Tibial nerve (tissue), 4 donors: ENCODE measurements around the gene ELMO1. TPM values are rescaled to one million over a fixed set of nuclear protein-coding genes. Genes with fewer than 3 reads are reported as not detected.

ENCODE experiments used
- DNase-seq, 2 donors: peaks; one replicate each; pipeline ENCODE4 v3.0.0-alpha.2; 2019; ENCODE audit warnings: low spot score in 2 of 2
- H3K27ac ChIP-seq, 4 donors: fragments of 200-600 bp; sonication (generic) in 3 of 4; one replicate each; pipeline ENCODE4 v1.5.1; 2017 to 2019; ENCODE audit warnings: mild to moderate bottlenecking in 1 of 4
- H3K27me3 ChIP-seq, 2 donors: fragments of 200-600 bp; sonication (generic) in 1 of 2; one replicate each; pipeline versions ENCODE4 v1.5.1 to v1.6.0; 2017 to 2019
- H3K36me3 ChIP-seq, 3 donors: fragments of 200-600 bp; sonication (generic); one replicate each; pipeline ENCODE4 v1.5.1; 2018 to 2019
- H3K4me1 ChIP-seq, 4 donors: fragments of 200-600 bp; sonication (generic) in 3 of 4; one replicate each; pipeline ENCODE4 v1.5.1; 2017 to 2019
- H3K4me3 ChIP-seq, 4 donors: fragments of 200-600 bp; sonication (generic) in 3 of 4; one replicate each; pipeline ENCODE4 v1.5.1; 2017 to 2019; ENCODE audit warnings: mild to moderate bottlenecking in 1 of 4, moderate library complexity in 1 of 4
- H3K9me3 ChIP-seq, 4 donors: fragments of 200-600 bp; sonication (generic) in 3 of 4; one replicate each; pipeline ENCODE4 v1.5.1; 2017 to 2019
- EP300 ChIP-seq, 2 donors: sonication (generic); formaldehyde crosslinking; IDR thresholded peaks; one replicate each; pipeline ENCODE4 v1.6.1; 2017; ENCODE audit warnings: antibody characterized with exemption in 2 of 2, mild to moderate bottlenecking in 1 of 2
- POLR2A ChIP-seq, 2 donors: fragments of 450-650 bp; IDR thresholded peaks; one replicate each; pipeline ENCODE4 v1.6.1; 2017; ENCODE audit warnings: antibody characterized with exemption in 2 of 2, mild to moderate bottlenecking in 2 of 2, moderate library complexity in 2 of 2
- WGBS, 2 donors: methylation state at CpG; one replicate each; pipeline ENCODE4 v1.1.5; 2018; 5-methylcytosine and 5-hydroxymethylcytosine counted together
- total RNA-seq, 4 donors: library from RNA; depleted of rRNA; stranded (reverse); fragments of >200 nt; gene quantifications; one replicate each; pipeline ENCODE4 v1.1.0, GENCODE V29; 2016
- TF ChIP-seq, protein P1 (sequence below), 5 experiments: fragments of 200-600 bp in 3 of 5; fragments of 450-650 bp in 2 of 5; sonication (generic) in 3 of 5; IDR thresholded peaks; one replicate each; pipeline ENCODE4 v1.5.1; 2016 to 2019; ENCODE audit warnings: antibody characterized with exemption in 5 of 5, mild to moderate bottlenecking in 3 of 5, moderate library complexity in 2 of 5

The ELMO1 gene
- total RNA-seq, 4 donors from 2014 or later, result 196 to 328 (median 268) TPM

DNA sequence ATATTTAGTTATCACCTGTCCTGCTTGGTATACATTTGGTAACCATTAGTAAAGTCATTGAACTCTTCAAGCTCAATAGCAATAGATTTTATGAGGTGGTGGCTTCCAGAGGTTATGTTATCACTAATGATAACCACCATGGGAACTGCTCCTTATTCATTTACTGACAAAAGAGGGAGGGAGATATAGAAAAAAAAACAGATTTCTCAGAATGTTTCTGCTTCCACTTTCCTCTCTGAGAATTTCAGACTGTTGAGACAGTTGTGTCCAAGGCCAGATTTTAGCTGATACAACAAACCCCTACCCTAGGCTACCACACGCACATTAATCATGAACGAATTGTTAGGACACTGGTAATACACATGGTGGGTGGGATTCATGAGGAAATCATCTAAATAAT is 570.4 kb downstream of the ELMO1 start:
- WGBS, 2 donors, result 68 to 73% methylated on average over 2 of the region's 2 CpGs
- no peak for DNase-seq
- Histone ChIP-seq H3K27me3 (no peaks in the 10 kb centered on the region), H3K9me3 (no peaks in the 10 kb centered on the region), H3K36me3 (peaks cover 0 to 65% (median 0%) of the 10 kb centered on the region in 3 donors), H3K4me3 (no peak overlapping the region), H3K27ac (no peak overlapping the region), H3K4me1 (no peaks in the 10 kb centered on the region)
- TF ChIP-seq POLR2A (IDR thresholded peaks at IDR 0.05) (no peak), EP300 (IDR thresholded peaks at IDR 0.05) (no peak)
- TF ChIP-seq, protein P1, sequence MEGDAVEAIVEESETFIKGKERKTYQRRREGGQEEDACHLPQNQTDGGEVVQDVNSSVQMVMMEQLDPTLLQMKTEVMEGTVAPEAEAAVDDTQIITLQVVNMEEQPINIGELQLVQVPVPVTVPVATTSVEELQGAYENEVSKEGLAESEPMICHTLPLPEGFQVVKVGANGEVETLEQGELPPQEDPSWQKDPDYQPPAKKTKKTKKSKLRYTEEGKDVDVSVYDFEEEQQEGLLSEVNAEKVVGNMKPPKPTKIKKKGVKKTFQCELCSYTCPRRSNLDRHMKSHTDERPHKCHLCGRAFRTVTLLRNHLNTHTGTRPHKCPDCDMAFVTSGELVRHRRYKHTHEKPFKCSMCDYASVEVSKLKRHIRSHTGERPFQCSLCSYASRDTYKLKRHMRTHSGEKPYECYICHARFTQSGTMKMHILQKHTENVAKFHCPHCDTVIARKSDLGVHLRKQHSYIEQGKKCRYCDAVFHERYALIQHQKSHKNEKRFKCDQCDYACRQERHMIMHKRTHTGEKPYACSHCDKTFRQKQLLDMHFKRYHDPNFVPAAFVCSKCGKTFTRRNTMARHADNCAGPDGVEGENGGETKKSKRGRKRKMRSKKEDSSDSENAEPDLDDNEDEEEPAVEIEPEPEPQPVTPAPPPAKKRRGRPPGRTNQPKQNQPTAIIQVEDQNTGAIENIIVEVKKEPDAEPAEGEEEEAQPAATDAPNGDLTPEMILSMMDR (IDR thresholded peaks at IDR 0.05), result no peak

DNA sequence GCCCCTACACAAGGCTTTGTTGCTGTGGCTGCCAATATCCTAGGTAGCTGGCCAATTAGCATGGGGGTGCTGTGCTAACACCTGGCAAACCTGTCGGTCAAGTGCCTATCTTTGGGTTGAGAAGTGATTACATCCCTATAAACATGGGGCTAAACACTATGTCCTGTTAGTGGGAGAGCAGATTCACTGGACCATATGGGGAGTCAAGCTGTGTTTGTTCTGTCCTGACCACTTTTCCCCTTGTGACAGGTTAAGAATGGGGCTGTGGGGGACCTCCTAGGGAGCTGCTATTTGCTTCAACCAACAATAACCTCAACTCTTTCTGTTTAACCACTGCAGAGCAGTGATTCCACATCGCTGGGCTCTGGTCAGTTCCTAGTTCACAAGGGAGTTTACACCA is 572.9 kb downstream of the ELMO1 start:
- no peaks in the 10 kb centered on the region for H3K4me1 ChIP-seq
- 51% methylated on average over 2 of the region's 2 CpGs for WGBS, 2 donors
- DNase-seq, result no peak
- H3K4me3 ChIP-seq, result no peak overlapping the region
- TF ChIP-seq, protein P1 (IDR thresholded peaks at IDR 0.05), result no peak
- TF ChIP-seq EP300 (IDR thresholded peaks at IDR 0.05), result no peak
- TF ChIP-seq POLR2A (IDR thresholded peaks at IDR 0.05), result no peak
- no peak overlapping the region for H3K27ac ChIP-seq
- H3K36me3 ChIP-seq, result peaks cover 0 to 79% (median 0%) of the 10 kb centered on the region in 3 donors
- H3K9me3 ChIP-seq, result no peaks in the 10 kb centered on the region
- H3K27me3 ChIP-seq, result no peaks in the 10 kb centered on the region

DNA sequence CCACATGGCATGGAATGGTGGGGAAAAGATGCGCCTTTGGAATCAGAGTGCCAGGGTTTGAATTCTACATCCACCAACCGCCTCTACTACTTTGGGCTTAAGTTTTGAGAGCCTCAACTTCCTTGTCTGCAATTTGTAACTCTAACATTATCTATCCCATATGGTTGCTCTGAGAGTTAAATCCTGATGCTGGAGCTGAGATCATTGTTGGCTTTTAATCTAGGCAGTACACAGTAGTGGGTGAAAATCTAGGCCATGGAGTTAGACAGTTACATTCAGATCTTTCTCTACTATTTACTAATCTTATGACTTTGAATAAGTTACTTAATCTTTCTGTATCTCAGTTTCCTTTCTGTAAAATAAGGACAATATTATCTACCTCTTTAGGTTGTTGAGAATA is 574.6 kb downstream of the ELMO1 start:
- DNase-seq, result no peak
- H3K4me3 ChIP-seq, result no peak overlapping the region
- no peaks in the 10 kb centered on the region for H3K27me3 ChIP-seq
- H3K36me3 ChIP-seq, result peaks cover 0 to 86% (median 0%) of the 10 kb centered on the region in 3 donors
- H3K27ac ChIP-seq, result no peak overlapping the region
- WGBS, 2 donors, result 97 to 100% methylated on average over 2 of the region's 2 CpGs
- TF ChIP-seq, protein P1 (IDR thresholded peaks at IDR 0.05), result no peak
- no peak for TF ChIP-seq EP300 (IDR thresholded peaks at IDR 0.05)
- no peak for TF ChIP-seq POLR2A (IDR thresholded peaks at IDR 0.05)
- no peaks in the 10 kb centered on the region for H3K4me1 ChIP-seq
- no peaks in the 10 kb centered on the region for H3K9me3 ChIP-seq

DNA sequence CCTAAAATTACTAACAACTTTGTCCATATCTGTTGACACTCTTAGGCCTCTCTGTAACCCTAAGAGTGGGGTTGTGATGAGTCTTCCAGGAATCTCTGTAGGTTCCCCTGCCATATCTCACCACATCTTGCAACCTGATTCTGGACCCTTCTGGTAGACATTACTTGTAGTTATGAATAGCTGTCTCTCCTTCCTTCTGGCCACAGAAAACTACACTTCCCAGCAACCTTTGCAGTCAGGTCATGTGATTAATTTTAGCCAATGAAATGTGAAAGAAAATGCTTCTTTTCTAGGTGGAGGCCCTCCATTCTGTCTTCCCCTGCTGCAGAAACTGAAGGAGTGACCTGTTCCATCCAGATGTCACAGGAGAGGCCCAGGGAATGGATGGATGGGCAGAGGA is 576.8 kb downstream of the ELMO1 start:
- TF ChIP-seq EP300 (IDR thresholded peaks at IDR 0.05), result no peak
- TF ChIP-seq POLR2A (IDR thresholded peaks at IDR 0.05), result no peak
- TF ChIP-seq, protein P1 (IDR thresholded peaks at IDR 0.05), result no peak
- no peak for DNase-seq
- H3K9me3 ChIP-seq, result no peaks in the 10 kb centered on the region
- H3K27me3 ChIP-seq, result no peaks in the 10 kb centered on the region
- H3K36me3 ChIP-seq, result peaks cover 0 to 88% (median 0%) of the 10 kb centered on the region in 3 donors
- no peak overlapping the region for H3K27ac ChIP-seq
- no peak overlapping the region for H3K4me3 ChIP-seq
- no peaks in the 10 kb centered on the region for H3K4me1 ChIP-seq

DNA sequence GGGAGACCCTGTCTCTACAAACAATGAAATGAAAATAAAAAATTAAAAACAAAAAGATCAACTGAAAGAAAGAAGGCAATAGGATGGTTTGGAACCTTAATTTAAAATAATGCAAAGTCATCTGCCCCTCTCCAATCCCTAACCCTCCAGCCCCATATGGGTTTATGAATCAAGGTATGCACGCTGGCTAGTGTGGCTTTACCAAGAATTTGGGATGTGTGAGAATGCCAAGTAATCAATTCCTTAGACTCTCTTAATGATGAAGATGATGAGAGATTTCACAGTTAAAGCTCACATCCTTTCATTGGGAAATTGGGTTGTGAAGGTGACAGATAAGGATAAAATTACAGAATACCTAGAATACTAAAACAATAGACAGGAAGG is 577.3 kb downstream of the ELMO1 start:
- no peaks in the 10 kb centered on the region for H3K27me3 ChIP-seq
- WGBS, 2 donors, result 55 to 97% methylated on average over 1 of the region's 1 CpG
- no peak overlapping the region for H3K27ac ChIP-seq
- no peaks in the 10 kb centered on the region for H3K4me1 ChIP-seq
- TF ChIP-seq EP300 (IDR thresholded peaks at IDR 0.05) (no peak), POLR2A (IDR thresholded peaks at IDR 0.05) (no peak)
- TF ChIP-seq, protein P1 (IDR thresholded peaks at IDR 0.05), result no peak
- no peak for DNase-seq
- H3K36me3 ChIP-seq, result peaks cover 0 to 85% (median 0%) of the 10 kb centered on the region in 3 donors
- H3K9me3 ChIP-seq, result no peaks in the 10 kb centered on the region
- no peak overlapping the region for H3K4me3 ChIP-seq
